ENCODE data around the gene MEF2A. TPM values are rescaled to one million over a fixed set of nuclear protein-coding genes. Genes with fewer than 3 reads are reported as not detected.

Gene MEF2A
- total RNA-seq, 1 experiment from 2014 or later, result 39.7 TPM

GRCh38 chr15:99621767-99622166, 56.0 kb downstream of the MEF2A start:
- Histone ChIP-seq H3K4me1 (replicated peaks) (no peaks in the 10 kb centered on the region), H3K4me3 (no peak overlapping the region), H3K27ac (no peak overlapping the region), H3K27me3 (replicated peaks) (no peaks in the 10 kb centered on the region), H3K36me3 (no peaks in the 10 kb centered on the region), H3K9me3 (replicated peaks) (no peaks in the 10 kb centered on the region)
- DNase-seq (ENCODE audit: low read depth in 1 of 2, low spot score in 2 of 2), result no peak

GRCh38 chr15:99628374-99629001, 62.7 kb downstream of the MEF2A start:
- no peak for DNase-seq (ENCODE audit: low read depth in 1 of 2, low spot score in 2 of 2)
- no peaks in the 10 kb centered on the region for H3K36me3 ChIP-seq
- H3K4me1 ChIP-seq (replicated peaks), result no peaks in the 10 kb centered on the region
- no peaks in the 10 kb centered on the region for H3K9me3 ChIP-seq (replicated peaks)
- H3K27me3 ChIP-seq (replicated peaks), result no peaks in the 10 kb centered on the region
- H3K4me3 ChIP-seq, result no peak overlapping the region
- H3K27ac ChIP-seq, result no peak overlapping the region

DNA sequence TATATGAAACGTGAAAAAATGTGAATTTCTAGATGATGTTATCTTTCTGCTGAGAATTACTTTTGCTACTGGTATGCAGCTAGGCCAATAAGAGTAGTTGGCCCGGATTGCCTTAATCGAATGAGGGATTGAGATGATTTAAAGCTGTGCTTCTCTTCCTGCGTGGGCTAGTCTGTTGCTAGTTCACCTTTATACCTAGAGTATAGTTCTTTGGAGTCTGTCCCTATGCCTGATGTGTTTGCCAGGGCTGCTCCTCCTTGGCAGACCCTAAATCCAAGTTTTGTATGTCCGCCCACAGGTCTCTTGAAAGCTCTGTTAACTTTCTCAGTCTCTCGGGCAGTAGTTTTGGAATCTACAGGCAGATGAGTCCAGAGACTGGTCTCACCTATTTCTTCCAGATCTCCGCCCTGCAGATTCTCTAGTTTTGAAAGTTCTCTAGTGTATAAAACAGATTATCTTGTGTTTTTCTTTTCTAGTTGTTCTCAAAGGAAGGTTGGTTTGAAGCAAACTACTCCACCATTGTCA, 64.9 kb downstream of the MEF2A start:
- H3K27ac ChIP-seq, result no peak overlapping the region
- H3K4me3 ChIP-seq, result no peak overlapping the region
- peaks cover 15% of the 10 kb centered on the region for H3K36me3 ChIP-seq
- no peak for DNase-seq (ENCODE audit: low read depth in 1 of 2, low spot score in 2 of 2)
- no peaks in the 10 kb centered on the region for H3K9me3 ChIP-seq (replicated peaks)
- H3K27me3 ChIP-seq (replicated peaks), result no peaks in the 10 kb centered on the region
- H3K4me1 ChIP-seq (replicated peaks), result no peaks in the 10 kb centered on the region

- Histone ChIP-seq H3K36me3 (peaks cover 18% of the 10 kb centered on the region), H3K27me3 (replicated peaks) (no peaks in the 10 kb centered on the region), H3K9me3 (replicated peaks) (no peaks in the 10 kb centered on the region), H3K27ac (no peak overlapping the region), H3K4me3 (no peak overlapping the region), H3K4me1 (replicated peaks) (no peaks in the 10 kb centered on the region)
- no peak for DNase-seq (ENCODE audit: low read depth in 1 of 2, low spot score in 2 of 2)
These were observed 65.5 kb downstream of the MEF2A start for GRCh38 chr15:99631255-99631654.

DNA sequence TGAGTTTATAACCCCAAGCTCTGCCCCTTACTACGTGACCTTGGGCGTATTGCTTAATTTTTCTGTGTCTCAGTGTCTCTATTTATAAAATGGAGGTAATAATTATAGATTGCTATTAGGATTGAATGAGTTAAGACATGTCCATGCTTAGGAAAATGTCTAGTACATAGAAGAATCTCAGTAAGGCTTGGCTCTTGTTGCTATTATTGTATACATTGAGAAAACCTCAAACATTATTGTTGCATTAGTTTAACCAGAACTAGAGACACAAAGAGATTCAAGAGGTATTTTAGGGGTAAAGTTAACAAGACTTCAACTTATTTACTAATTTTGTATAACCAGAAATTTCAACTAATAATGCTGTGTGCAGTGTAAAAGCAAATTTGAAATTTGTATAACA, 66.7 kb downstream of the MEF2A start:
- H3K4me1 ChIP-seq (replicated peaks), result no peaks in the 10 kb centered on the region
- DNase-seq (ENCODE audit: low read depth in 1 of 2, low spot score in 2 of 2), result no peak
- no peak overlapping the region for H3K27ac ChIP-seq
- peaks cover 18% of the 10 kb centered on the region for H3K36me3 ChIP-seq
- no peak overlapping the region for H3K4me3 ChIP-seq
- H3K27me3 ChIP-seq (replicated peaks), result no peaks in the 10 kb centered on the region
- H3K9me3 ChIP-seq (replicated peaks), result no peaks in the 10 kb centered on the region

DNA sequence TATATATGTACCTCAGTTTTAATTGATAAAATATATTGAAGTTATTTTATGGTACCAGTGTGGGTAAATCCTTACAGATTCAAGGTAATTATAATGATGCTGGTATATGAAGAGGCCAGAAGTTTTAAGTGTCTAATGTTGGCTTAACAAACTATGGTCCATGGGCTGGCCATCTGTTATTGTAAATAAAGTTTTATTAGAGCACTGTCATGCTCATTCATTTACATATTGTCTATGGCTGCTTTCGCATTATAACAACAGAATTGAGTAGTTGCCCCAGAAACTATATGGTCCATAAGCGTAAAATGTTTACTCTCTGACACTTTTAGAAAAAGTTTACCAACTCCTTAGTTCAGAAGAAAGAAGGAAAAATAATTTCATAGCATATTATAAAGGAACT, 67.9 kb downstream of the MEF2A start:
- no peaks in the 10 kb centered on the region for H3K27me3 ChIP-seq (replicated peaks)
- no peaks in the 10 kb centered on the region for H3K4me1 ChIP-seq (replicated peaks)
- no peaks in the 10 kb centered on the region for H3K9me3 ChIP-seq (replicated peaks)
- no peak for DNase-seq (ENCODE audit: low read depth in 1 of 2, low spot score in 2 of 2)
- H3K4me3 ChIP-seq, result no peak overlapping the region
- H3K27ac ChIP-seq, result no peak overlapping the region
- H3K36me3 ChIP-seq, result peaks cover 18% of the 10 kb centered on the region

GRCh38 chr15:99634576-99634975, 68.8 kb downstream of the MEF2A start:
- no peaks in the 10 kb centered on the region for H3K4me1 ChIP-seq (replicated peaks)
- no peak overlapping the region for H3K27ac ChIP-seq
- peaks cover 18% of the 10 kb centered on the region for H3K36me3 ChIP-seq
- no peaks in the 10 kb centered on the region for H3K9me3 ChIP-seq (replicated peaks)
- DNase-seq (ENCODE audit: low read depth in 1 of 2, low spot score in 2 of 2), result no peak
- H3K27me3 ChIP-seq (replicated peaks), result no peaks in the 10 kb centered on the region
- H3K4me3 ChIP-seq, result no peak overlapping the region

- no peak overlapping the region for H3K4me3 ChIP-seq
These were observed 69.4 kb downstream of the MEF2A start for GRCh38 chr15:99635145-99635544.

DNA sequence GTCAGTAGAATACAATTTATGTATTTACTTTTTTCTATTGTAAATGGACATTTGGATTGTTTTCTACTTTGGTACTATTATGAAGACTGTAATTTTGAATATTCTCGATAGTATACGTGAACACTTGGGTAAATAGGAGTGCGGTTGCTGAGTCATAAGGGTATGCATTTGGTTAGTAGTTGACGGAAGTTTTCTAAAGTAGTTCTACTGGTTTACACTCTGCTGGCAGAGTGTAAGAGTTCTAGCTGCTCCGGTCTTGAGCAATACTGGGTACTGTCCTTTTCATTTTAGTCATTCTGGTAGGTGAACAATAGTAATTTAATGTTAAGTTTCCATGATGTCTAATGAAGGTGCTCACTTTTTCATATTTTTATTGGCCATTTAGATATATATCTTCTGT, 70.0 kb downstream of the MEF2A start:
- H3K27me3 ChIP-seq (replicated peaks), result no peaks in the 10 kb centered on the region
- DNase-seq (ENCODE audit: low read depth in 1 of 2, low spot score in 2 of 2), result no peak
- H3K27ac ChIP-seq, result no peak overlapping the region
- no peaks in the 10 kb centered on the region for H3K9me3 ChIP-seq (replicated peaks)
- no peak overlapping the region for H3K4me3 ChIP-seq
- no peaks in the 10 kb centered on the region for H3K4me1 ChIP-seq (replicated peaks)
- H3K36me3 ChIP-seq, result peaks cover 18% of the 10 kb centered on the region

More at GRCh38 chr15:99635145-99635544, 69.4 kb downstream of the MEF2A start:
- peaks cover 18% of the 10 kb centered on the region for H3K36me3 ChIP-seq
- no peak overlapping the region for H3K27ac ChIP-seq
- no peaks in the 10 kb centered on the region for H3K4me1 ChIP-seq (replicated peaks)
- DNase-seq (ENCODE audit: low read depth in 1 of 2, low spot score in 2 of 2), result no peak
- no peaks in the 10 kb centered on the region for H3K27me3 ChIP-seq (replicated peaks)
- H3K9me3 ChIP-seq (replicated peaks), result no peaks in the 10 kb centered on the region

DNA sequence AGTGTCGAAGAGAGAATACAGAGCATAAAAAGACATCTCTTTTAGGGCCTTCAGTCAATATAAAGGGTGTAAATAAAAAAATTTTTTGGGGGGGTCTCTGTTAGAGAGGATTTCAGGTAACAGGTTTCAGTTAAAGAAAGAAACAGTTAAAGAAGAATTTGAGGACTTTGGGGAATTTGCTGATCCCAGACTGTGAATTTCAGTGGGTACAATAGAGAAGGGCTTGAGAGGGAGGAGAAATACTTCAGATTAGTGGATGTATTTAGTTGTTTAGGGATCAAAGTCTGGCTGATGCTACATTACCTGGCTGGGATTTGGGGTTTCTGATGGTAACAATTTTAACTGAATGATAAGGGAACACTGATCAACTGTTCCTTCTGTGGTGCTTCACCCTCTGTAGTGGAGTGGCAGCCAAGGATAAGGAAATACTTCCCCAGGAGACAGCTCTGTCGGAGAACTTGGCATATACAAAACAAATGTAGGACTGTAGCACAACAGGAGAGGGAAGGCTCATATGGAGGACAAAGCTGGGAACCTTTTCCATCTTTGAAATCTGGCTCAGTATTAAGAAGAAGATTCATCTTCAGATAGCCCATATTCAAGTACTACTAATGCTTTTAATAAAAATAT, 79.2 kb downstream of the MEF2A start:
- Histone ChIP-seq H3K4me3 (no peak overlapping the region), H3K4me1 (replicated peaks) (no peaks in the 10 kb centered on the region), H3K36me3 (no peaks in the 10 kb centered on the region), H3K27ac (no peak overlapping the region), H3K9me3 (replicated peaks) (no peaks in the 10 kb centered on the region), H3K27me3 (replicated peaks) (no peaks in the 10 kb centered on the region)
- DNase-seq (ENCODE audit: low read depth in 1 of 2, low spot score in 2 of 2), result no peak

DNA sequence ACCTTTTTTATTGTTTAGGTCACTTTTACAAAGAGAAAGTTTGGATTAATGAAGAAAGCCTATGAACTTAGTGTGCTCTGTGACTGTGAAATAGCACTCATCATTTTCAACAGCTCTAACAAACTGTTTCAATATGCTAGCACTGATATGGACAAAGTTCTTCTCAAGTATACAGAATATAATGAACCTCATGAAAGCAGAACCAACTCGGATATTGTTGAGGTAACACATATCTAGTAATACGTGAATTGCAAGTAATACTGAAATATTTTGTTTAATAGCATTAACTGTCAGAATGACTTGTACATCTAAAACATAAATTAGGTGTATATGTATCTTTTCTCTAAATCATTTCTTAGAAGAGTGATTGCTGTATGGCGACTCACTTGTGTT, 79.8 kb downstream of the MEF2A start:
- Histone ChIP-seq H3K27me3 (replicated peaks) (no peaks in the 10 kb centered on the region), H3K9me3 (replicated peaks) (no peaks in the 10 kb centered on the region), H3K36me3 (no peaks in the 10 kb centered on the region), H3K4me1 (replicated peaks) (no peaks in the 10 kb centered on the region), H3K4me3 (no peak overlapping the region), H3K27ac (no peak overlapping the region)
- DNase-seq (ENCODE audit: low read depth in 1 of 2, low spot score in 2 of 2), result no peak

DNA sequence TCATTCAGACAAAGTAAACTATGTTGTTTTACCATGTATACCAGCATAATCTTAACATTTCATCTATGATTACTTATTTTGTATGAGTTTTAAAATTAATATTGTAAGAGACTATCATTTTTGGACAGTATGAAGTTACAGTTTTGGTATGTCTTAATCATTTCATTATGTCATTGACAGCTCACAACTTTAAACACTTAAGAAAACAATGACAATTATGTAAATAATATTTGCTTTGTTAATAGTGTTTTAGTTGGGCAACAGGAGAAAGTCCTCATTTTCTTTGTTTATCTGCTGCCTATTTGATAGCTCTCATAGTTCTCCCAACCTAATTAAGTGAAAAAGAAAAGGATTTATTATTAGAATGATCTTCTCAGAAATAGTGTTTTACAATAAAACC, 80.2 kb downstream of the MEF2A start:
- Histone ChIP-seq H3K4me3 (no peak overlapping the region), H3K9me3 (replicated peaks) (no peaks in the 10 kb centered on the region), H3K4me1 (replicated peaks) (no peaks in the 10 kb centered on the region), H3K27me3 (replicated peaks) (no peaks in the 10 kb centered on the region), H3K27ac (no peak overlapping the region), H3K36me3 (no peaks in the 10 kb centered on the region)
- DNase-seq (ENCODE audit: low read depth in 1 of 2, low spot score in 2 of 2), result no peak

DNA sequence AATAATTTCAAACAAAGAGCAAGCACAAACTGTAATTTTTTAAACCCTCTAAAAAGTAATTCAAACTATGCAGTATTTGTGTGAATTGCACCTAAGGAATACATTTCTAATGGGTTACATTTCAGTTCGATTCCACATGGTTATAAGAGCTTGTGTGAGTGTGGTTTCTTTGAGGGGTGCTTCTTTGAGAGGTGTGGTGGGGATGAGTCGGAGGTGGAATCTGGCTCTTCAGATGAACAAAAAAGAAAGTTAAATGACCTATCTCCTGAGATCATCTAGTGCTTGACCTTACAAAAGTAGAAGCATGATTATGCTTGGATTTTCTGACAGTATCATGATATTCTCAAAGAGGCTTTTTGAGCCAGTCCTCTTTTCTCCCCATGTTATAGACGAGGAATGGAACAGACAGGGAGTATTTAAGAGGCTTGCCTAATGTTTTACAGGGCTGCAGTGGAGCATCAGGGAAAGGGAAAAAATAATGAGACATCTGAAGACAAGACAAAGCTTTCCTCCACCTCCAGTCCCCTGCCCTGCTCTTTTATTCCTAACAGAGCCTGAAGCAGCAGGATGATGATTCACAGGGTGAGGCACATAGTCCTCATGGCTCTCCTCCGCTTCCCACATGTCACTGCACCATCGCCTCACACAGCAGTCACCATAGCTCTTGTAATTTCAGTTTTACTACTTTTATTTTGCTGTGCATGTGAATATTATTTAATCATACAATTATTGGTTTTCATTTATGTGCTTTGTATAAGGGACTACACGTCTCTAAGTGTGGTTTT, 85.4 kb downstream of the MEF2A start:
- Histone ChIP-seq H3K9me3 (replicated peaks) (no peaks in the 10 kb centered on the region), H3K36me3 (no peaks in the 10 kb centered on the region), H3K4me1 (replicated peaks) (no peaks in the 10 kb centered on the region), H3K27me3 (replicated peaks) (no peaks in the 10 kb centered on the region), H3K27ac (no peak overlapping the region), H3K4me3 (no peak overlapping the region)
- no peak for DNase-seq (ENCODE audit: low read depth in 1 of 2, low spot score in 2 of 2)

DNA sequence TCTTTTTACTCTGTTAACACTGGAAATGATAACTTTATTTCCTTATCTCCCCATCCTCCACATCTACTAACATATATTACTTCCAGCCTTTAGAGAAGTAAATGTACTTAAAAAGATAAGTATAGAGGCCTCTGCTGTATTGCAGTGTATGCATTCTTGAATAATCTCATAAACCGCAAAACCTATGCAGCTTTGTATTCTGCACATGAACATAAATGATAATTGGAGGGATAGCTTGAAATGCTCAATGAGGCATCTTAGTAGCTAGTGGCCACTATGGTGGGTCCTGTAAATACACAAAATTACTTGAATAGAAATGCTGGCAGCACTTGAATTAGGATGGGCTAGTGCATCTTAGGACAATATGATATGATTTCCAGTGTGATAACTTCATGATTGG, 90.4 kb downstream of the MEF2A start:
- Histone ChIP-seq H3K9me3 (replicated peaks) (no peaks in the 10 kb centered on the region), H3K27ac (no peak overlapping the region), H3K27me3 (replicated peaks) (no peaks in the 10 kb centered on the region), H3K36me3 (no peaks in the 10 kb centered on the region), H3K4me3 (no peak overlapping the region), H3K4me1 (replicated peaks) (no peaks in the 10 kb centered on the region)
- DNase-seq (ENCODE audit: low read depth in 1 of 2, low spot score in 2 of 2), result no peak
